GM12878 (cell line): ENCODE results near the gene ACACA. TPM values are rescaled to one million over a fixed set of nuclear protein-coding genes. Genes with fewer than 3 reads are reported as not detected.

Experiments used
- BCLAF1 ChIP-seq: fragments of 450-650 bp; IDR thresholded peaks from 2 replicates; pipeline ENCODE4 v1.6.1; 2017; ENCODE audit warnings: antibody characterized with exemption, mild to moderate bottlenecking, moderate library complexity
- CBFB ChIP-seq: IDR thresholded peaks from 2 replicates; pipeline ENCODE4 v1.6.1; 2016; ENCODE audit warnings: antibody characterized with exemption, low read depth
- EED ChIP-seq: sonication (generic); IDR thresholded peaks from 2 replicates; pipeline ENCODE4 v1.6.1; 2016; ENCODE audit warnings: antibody characterized with exemption, low read depth
- IKZF1 ChIP-seq: fragments of 450-650 bp; conservative IDR thresholded peaks from 2 replicates; pipeline ENCODE4 v1.6.1; 2017; ENCODE audit warnings: antibody characterized with exemption, mild to moderate bottlenecking
- MTA2 ChIP-seq: fragments of 450-650 bp; IDR thresholded peaks from 2 replicates; pipeline ENCODE4 v1.6.1; 2016; ENCODE audit warnings: low read depth, mild to moderate bottlenecking, moderate library complexity
- NFYB ChIP-seq: IDR thresholded peaks from 2 replicates; pipeline ENCODE4 v1.6.1; 2011; ENCODE audit warnings: low read depth, mild to moderate bottlenecking, low read length, improper control_type of control experiment, moderate library complexity; ENCODE audit not compliant: insufficient read depth
- POU2F2 ChIP-seq: IDR thresholded peaks from 3 replicates; pipeline ENCODE4 v1.6.1; 2011; ENCODE audit warnings: low read depth, mild to moderate bottlenecking, low read length, borderline replicate concordance
- REST ChIP-seq: IDR thresholded peaks from 2 replicates; pipeline ENCODE4 v1.6.1; 2012; ENCODE audit warnings: mild to moderate bottlenecking, low read depth, low read length
- SIX5 ChIP-seq: IDR thresholded peaks from 2 replicates; pipeline ENCODE4 v1.6.1; 2011; ENCODE audit warnings: mild to moderate bottlenecking, low read depth, low read length, moderate library complexity; ENCODE audit not compliant: severe bottlenecking
- SMAD1 ChIP-seq: fragments of 450-650 bp; IDR thresholded peaks from 2 replicates; pipeline ENCODE4 v1.6.1; 2018; ENCODE audit warnings: mild to moderate bottlenecking, low read depth; ENCODE audit not compliant: partially characterized antibody
- SMARCA5 ChIP-seq: fragments of 450-650 bp; IDR thresholded peaks from 2 replicates; pipeline ENCODE4 v1.6.1; 2017; ENCODE audit warnings: mild to moderate bottlenecking
- SPI1 ChIP-seq: IDR thresholded peaks from 2 replicates; pipeline ENCODE4 v1.6.1; 2011; ENCODE audit warnings: low read depth, mild to moderate bottlenecking, low read length, moderate library complexity, borderline replicate concordance; ENCODE audit not compliant: insufficient read depth
- STAT1 ChIP-seq: fragments of 450-650 bp; conservative IDR thresholded peaks from 2 replicates; pipeline ENCODE4 v1.6.1; 2014; ENCODE audit warnings: antibody characterized with exemption, mild to moderate bottlenecking
- YY1 ChIP-seq: IDR thresholded peaks from 2 replicates; pipeline ENCODE4 v1.6.1; 2011; ENCODE audit warnings: low read depth, mild to moderate bottlenecking, low read length
- polyA plus RNA-seq, 11 experiments: library from polyadenylated mRNA; depleted of rRNA in 4 of 11; unstranded in 6 of 11; stranded (reverse) in 5 of 11; fragments of >200 nt; fragmentation: Nextera tagmentation in 4 of 11; fragmentation: Illumina TruSeq in 1 of 11; extraction: Ambion mirVana in 4 of 11; extraction: Trizol in 1 of 11; gene quantifications; 1 replicate in 1 of 11; 2 replicates in 10 of 11; pipeline versions ENCODE4 v1.2.1 to v1.2.3, GENCODE V29; 2011 to 2016; ENCODE audit warnings: inconsistent platforms in 2 of 11, missing spikeins in 2 of 11, low read depth in 1 of 11
- total RNA-seq, 4 experiments: library from RNA; depleted of rRNA in 3 of 4; stranded (reverse); fragments of >200 nt in 3 of 4; fragmentation: Illumina TruSeq in 1 of 4; extraction: Trizol in 1 of 4; gene quantifications; 2 replicates each; pipeline versions ENCODE4 v1.2.1 to v1.2.3, GENCODE V29; 2013 to 2021
- TF ChIP-seq, protein P1 (sequence below): fragments of 450-650 bp; IDR thresholded peaks from 2 replicates; pipeline ENCODE4 v1.6.1; 2018; ENCODE audit warnings: mild to moderate bottlenecking, low read depth, moderate library complexity; ENCODE audit not compliant: partially characterized antibody
- TF ChIP-seq, protein P2 (sequence below): fragments of 450-650 bp; IDR thresholded peaks from 2 replicates; pipeline ENCODE4 v1.6.1; 2017; ENCODE audit warnings: mild to moderate bottlenecking, moderate library complexity

ACACA gene
- total and polyA plus RNA-seq, 10 of the 15 experiments (the other 5 are each of a cell fraction or from before 2014, with no cell fraction given): 12.9 to 74.2 (median 32.0) TPM

DNA sequence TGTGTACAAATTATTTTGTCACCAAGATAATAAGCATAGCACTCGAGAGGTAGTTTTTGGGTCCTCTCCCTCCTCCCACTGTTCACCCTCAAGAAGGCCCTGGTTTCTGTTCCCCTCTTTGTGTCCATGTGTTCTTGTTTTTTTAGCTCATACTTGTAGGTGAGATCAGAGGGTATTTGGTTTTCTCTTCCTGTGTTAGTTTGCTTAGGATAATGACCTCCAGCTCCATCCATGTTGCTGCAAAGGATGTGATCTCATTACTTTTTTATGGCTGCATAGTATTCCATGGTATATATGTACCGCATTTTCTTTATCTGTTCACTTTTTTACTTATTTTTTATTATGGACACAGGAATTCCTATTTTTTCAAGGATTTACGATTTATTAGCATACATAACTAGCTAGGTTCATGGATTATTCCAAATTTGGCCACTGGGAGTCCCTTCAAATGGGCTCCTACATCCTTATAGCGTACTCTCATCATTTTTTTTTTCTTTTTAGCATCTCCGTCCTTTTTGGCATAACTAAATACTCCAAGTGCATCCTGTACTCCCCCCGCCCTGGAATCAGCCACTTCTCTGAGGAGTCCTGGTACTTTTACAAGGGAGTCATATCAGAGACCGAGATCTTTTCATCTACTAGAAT, 7.4 kb upstream of the ACACA start (continued):
- TF ChIP-seq REST (no peak), STAT1 (no peak), MTA2 (no peak), BCLAF1 (no peak), SMARCA5 (peak; percentile 30; the same call in 1 of the 2 replicates), SMAD1 (no peak), EED (no peak), SPI1 (peak; percentile 85; the same call in 1 of the 2 replicates), YY1 (no peak), NFYB (no peak), IKZF1 (peak; percentile 46; the same call in 1 of the 2 replicates), CBFB (no peak), POU2F2 (no peak), SIX5 (no peak)
- TF ChIP-seq, protein P1, sequence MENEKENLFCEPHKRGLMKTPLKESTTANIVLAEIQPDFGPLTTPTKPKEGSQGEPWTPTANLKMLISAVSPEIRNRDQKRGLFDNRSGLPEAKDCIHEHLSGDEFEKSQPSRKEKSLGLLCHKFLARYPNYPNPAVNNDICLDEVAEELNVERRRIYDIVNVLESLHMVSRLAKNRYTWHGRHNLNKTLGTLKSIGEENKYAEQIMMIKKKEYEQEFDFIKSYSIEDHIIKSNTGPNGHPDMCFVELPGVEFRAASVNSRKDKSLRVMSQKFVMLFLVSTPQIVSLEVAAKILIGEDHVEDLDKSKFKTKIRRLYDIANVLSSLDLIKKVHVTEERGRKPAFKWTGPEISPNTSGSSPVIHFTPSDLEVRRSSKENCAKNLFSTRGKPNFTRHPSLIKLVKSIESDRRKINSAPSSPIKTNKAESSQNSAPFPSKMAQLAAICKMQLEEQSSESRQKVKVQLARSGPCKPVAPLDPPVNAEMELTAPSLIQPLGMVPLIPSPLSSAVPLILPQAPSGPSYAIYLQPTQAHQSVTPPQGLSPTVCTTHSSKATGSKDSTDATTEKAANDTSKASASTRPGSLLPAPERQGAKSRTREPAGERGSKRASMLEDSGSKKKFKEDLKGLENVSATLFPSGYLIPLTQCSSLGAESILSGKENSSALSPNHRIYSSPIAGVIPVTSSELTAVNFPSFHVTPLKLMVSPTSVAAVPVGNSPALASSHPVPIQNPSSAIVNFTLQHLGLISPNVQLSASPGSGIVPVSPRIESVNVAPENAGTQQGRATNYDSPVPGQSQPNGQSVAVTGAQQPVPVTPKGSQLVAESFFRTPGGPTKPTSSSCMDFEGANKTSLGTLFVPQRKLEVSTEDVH: no peak
- TF ChIP-seq, protein P2, sequence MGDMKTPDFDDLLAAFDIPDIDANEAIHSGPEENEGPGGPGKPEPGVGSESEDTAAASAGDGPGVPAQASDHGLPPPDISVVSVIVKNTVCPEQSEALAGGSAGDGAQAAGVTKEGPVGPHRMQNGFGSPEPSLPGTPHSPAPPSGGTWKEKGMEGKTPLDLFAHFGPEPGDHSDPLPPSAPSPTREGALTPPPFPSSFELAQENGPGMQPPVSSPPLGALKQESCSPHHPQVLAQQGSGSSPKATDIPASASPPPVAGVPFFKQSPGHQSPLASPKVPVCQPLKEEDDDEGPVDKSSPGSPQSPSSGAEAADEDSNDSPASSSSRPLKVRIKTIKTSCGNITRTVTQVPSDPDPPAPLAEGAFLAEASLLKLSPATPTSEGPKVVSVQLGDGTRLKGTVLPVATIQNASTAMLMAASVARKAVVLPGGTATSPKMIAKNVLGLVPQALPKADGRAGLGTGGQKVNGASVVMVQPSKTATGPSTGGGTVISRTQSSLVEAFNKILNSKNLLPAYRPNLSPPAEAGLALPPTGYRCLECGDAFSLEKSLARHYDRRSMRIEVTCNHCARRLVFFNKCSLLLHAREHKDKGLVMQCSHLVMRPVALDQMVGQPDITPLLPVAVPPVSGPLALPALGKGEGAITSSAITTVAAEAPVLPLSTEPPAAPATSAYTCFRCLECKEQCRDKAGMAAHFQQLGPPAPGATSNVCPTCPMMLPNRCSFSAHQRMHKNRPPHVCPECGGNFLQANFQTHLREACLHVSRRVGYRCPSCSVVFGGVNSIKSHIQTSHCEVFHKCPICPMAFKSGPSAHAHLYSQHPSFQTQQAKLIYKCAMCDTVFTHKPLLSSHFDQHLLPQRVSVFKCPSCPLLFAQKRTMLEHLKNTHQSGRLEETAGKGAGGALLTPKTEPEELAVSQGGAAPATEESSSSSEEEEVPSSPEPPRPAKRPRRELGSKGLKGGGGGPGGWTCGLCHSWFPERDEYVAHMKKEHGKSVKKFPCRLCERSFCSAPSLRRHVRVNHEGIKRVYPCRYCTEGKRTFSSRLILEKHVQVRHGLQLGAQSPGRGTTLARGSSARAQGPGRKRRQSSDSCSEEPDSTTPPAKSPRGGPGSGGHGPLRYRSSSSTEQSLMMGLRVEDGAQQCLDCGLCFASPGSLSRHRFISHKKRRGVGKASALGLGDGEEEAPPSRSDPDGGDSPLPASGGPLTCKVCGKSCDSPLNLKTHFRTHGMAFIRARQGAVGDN: no peak
